Fibroblast of lung (primary cell): ENCODE data around the gene RNF217. TPM values are rescaled to one million over a fixed set of nuclear protein-coding genes. Genes with fewer than 3 reads are reported as not detected.

Experiments
- DNase-seq, 2 donors: peaks; one replicate each; pipeline versions ENCODE4 v3.0.0 to v3.0.0-alpha.2; 2010; ENCODE audit warnings: low read depth in 2 of 2
- H2AFZ ChIP-seq: 2 replicates; pipeline ENCODE4 v1.5.1; 2012; ENCODE audit warnings: low read length, control low read depth, inconsistent platforms
- H3K27ac ChIP-seq: 2 replicates; pipeline ENCODE4 v1.5.1; 2011; ENCODE audit warnings: low read length, control low read depth; ENCODE audit not compliant: insufficient read depth
- H3K27me3 ChIP-seq: 2 replicates; pipeline ENCODE4 v1.5.1; 2011; ENCODE audit warnings: mild to moderate bottlenecking, low read length; ENCODE audit not compliant: control insufficient read depth, insufficient read depth
- H3K36me3 ChIP-seq: 2 replicates; pipeline ENCODE4 v1.5.1; 2011; ENCODE audit warnings: low read length; ENCODE audit not compliant: control insufficient read depth, insufficient read depth
- H3K4me1 ChIP-seq: 2 replicates; pipeline ENCODE4 v1.5.1; 2011; ENCODE audit warnings: low read length; ENCODE audit not compliant: control insufficient read depth, insufficient read depth; ENCODE audit errors: extremely low read depth
- H3K4me2 ChIP-seq: 2 replicates; pipeline ENCODE4 v1.5.1; 2011; ENCODE audit warnings: low read length, control low read depth; ENCODE audit not compliant: insufficient read depth; ENCODE audit errors: extremely low read depth
- H3K4me3 ChIP-seq, 4 experiments: fragments of 200-600 bp in 1 of 4; sonication (generic) in 1 of 4; replicated peaks in 1 of 4; 2 replicates each; pipeline ENCODE4 v1.5.1; 2011 to 2016; ENCODE audit warnings: low read length in 4 of 4, low read depth in 3 of 4, mild to moderate bottlenecking in 3 of 4, control low read depth in 2 of 4, inconsistent platforms in 1 of 4, mixed read lengths in 1 of 4; ENCODE audit not compliant: insufficient read depth in 1 of 4; ENCODE audit errors: control extremely low read depth in 1 of 4
- H3K79me2 ChIP-seq: 2 replicates; pipeline ENCODE4 v1.5.1; 2012; ENCODE audit warnings: mild to moderate bottlenecking, low read length, inconsistent platforms; ENCODE audit not compliant: control insufficient read depth, insufficient read depth
- H3K9ac ChIP-seq: 2 replicates; pipeline ENCODE4 v1.5.1; 2011; ENCODE audit warnings: mild to moderate bottlenecking, low read length, control low read depth; ENCODE audit not compliant: insufficient read depth
- H3K9me3 ChIP-seq: 2 replicates; pipeline ENCODE4 v1.5.1; 2012; ENCODE audit warnings: low read depth, low read length; ENCODE audit not compliant: control insufficient read depth, insufficient read depth
- H4K20me1 ChIP-seq: 2 replicates; pipeline ENCODE4 v1.5.1; 2011; ENCODE audit warnings: low read length; ENCODE audit not compliant: control insufficient read depth, insufficient read depth; ENCODE audit errors: extremely low read depth
- CTCF ChIP-seq, 2 donors: IDR thresholded peaks in 1 of 2; conservative IDR thresholded peaks in 1 of 2; 1 replicate in 1 of 2; 2 replicates in 1 of 2; pipeline ENCODE4 v1.5.1; 2011 to 2012; ENCODE audit warnings: low read length in 2 of 2, control low read depth in 1 of 2, inconsistent platforms in 1 of 2, low read depth in 1 of 2, mild to moderate bottlenecking in 1 of 2
- EZH2 ChIP-seq: IDR thresholded peaks from 2 replicates; pipeline ENCODE4 v1.5.1; 2012; ENCODE audit warnings: low read length, control low read depth, mild to moderate bottlenecking; ENCODE audit errors: missing control alignments
- polyA plus RNA-seq, 2 donors: library from polyadenylated mRNA; depleted of rRNA in 1 of 2; stranded (reverse) in 1 of 2; unstranded in 1 of 2; fragments of >200 nt; gene quantifications; 2 replicates each; pipeline ENCODE4 v1.2.1, GENCODE V29; 2011 to 2012; ENCODE audit warnings: missing spikeins in 1 of 2
- total RNA-seq: library from RNA; depleted of rRNA; stranded (reverse); fragments of >200 nt; gene quantifications from 2 replicates; pipeline ENCODE4 v1.2.1, GENCODE V29; 2014

RNF217 gene
- total and polyA plus RNA-seq, 2 donors (not counting 1 experiment from before 2014, with no cell fraction given) = 13.2 to 19.5 TPM

- Histone ChIP-seq H3K79me2 (no peaks in the 10 kb centered on the region), H3K9ac (no peak overlapping the region), H2AFZ (no peak overlapping the region), H3K27me3 (no peaks in the 10 kb centered on the region), H3K4me3 (no peak overlapping the region), H3K27ac (no peak overlapping the region), H3K36me3 (no peaks in the 10 kb centered on the region), H3K4me2 (no peak overlapping the region), H3K9me3 (no peaks in the 10 kb centered on the region), H4K20me1 (no peaks in the 10 kb centered on the region), H3K4me1 (no peaks in the 10 kb centered on the region)
- no peak for TF ChIP-seq CTCF (conservative IDR thresholded peaks at IDR 0.05 in 1 of 2, IDR thresholded peaks at IDR 0.05 in 1 of 2; ENCODE audit: low read depth in 1 of 2, low read length in 2 of 2)
- TF ChIP-seq EZH2 = no peak
- DNase-seq = no peak
These were observed 147.8 kb downstream of the RNF217 start for GRCh38 chr6:125110056-125110455.

GRCh38 chr6:125111219-125111983, 149.2 kb downstream of the RNF217 start:
- H3K9me3 ChIP-seq = no peaks in the 10 kb centered on the region
- H3K4me2 ChIP-seq = no peak overlapping the region
- no peaks in the 10 kb centered on the region for H3K79me2 ChIP-seq
- TF ChIP-seq CTCF (conservative IDR thresholded peaks at IDR 0.05 in 1 of 2, IDR thresholded peaks at IDR 0.05 in 1 of 2; ENCODE audit: low read depth in 1 of 2, low read length in 2 of 2) (no peak), EZH2 (no peak)
- no peak overlapping the region for H2AFZ ChIP-seq
- H3K4me3 ChIP-seq = no peak overlapping the region
- H3K27me3 ChIP-seq = no peaks in the 10 kb centered on the region
- H3K36me3 ChIP-seq = no peaks in the 10 kb centered on the region
- H3K4me1 ChIP-seq = no peaks in the 10 kb centered on the region
- no peak overlapping the region for H3K27ac ChIP-seq
- H3K9ac ChIP-seq = no peak overlapping the region
- DNase-seq = no peak
- no peaks in the 10 kb centered on the region for H4K20me1 ChIP-seq

- Histone ChIP-seq H3K9ac (no peak overlapping the region), H4K20me1 (no peaks in the 10 kb centered on the region), H3K27me3 (no peaks in the 10 kb centered on the region), H3K4me3 (no peak overlapping the region), H3K4me2 (no peak overlapping the region), H3K79me2 (no peaks in the 10 kb centered on the region), H3K27ac (no peak overlapping the region), H3K4me1 (no peaks in the 10 kb centered on the region), H3K9me3 (no peaks in the 10 kb centered on the region), H3K36me3 (no peaks in the 10 kb centered on the region), H2AFZ (no peak overlapping the region)
- TF ChIP-seq CTCF (conservative IDR thresholded peaks at IDR 0.05 in 1 of 2, IDR thresholded peaks at IDR 0.05 in 1 of 2; ENCODE audit: low read depth in 1 of 2, low read length in 2 of 2) (no peak), EZH2 (no peak)
- DNase-seq = no peak
These were observed 150.7 kb downstream of the RNF217 start for GRCh38 chr6:125112934-125113333.
